ENCODE results near the gene TTC19.
"Not testable (repeated sequence)": the region's sequence is repeated elsewhere in the genome, so short reads cannot be mapped to it uniquely, and the experiment has no call there.

Gene TTC19

DNA sequence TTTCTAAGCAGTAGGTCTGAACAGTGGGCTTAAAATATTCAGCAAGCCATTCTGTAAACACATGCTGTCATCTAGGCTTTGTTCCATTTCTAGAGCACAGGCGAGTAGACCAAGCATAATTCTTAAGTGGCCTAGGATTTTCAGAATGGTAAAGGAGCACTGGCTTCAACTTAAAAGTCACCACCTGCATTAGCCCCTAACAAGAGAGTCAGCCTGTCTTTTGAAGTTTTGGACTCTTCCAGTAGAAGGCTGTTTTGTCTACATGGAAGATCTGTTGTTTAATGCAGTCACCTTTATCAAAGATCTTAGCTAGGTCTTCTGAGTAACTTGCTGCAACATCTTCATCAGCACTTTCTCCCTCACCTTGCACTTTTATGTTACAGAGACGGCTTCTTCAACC lies 36.6 kb downstream of the TTC19 start:
- no peak for DNase-seq

DNA sequence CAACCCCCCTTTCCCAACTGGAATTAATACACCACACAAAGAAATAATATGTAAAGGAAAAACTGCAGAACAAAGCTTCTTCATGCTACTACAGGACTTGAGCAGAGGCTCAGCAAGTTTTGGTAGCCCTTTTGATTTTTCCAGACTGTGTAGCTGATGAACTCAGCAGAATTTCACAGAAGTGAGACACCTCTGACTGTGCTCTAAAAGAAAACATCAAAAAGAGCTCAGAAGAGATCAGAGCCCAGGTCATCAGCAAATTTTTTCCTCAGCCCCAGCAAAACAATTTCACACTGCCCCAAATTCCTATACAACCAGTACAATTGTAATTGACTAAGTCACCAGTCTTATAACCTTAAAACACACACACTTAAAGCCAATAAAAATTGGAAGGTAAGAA lies 38.0 kb downstream of the TTC19 start:
- DNase-seq, result no peak

GRCh38 chr17:16040710-16041251 lies 41.2 kb downstream of the TTC19 start:
- no peak for DNase-seq

- DNase-seq, result no peak
Observed at GRCh38 chr17:16044487-16044886, 44.9 kb downstream of the TTC19 start.

DNA sequence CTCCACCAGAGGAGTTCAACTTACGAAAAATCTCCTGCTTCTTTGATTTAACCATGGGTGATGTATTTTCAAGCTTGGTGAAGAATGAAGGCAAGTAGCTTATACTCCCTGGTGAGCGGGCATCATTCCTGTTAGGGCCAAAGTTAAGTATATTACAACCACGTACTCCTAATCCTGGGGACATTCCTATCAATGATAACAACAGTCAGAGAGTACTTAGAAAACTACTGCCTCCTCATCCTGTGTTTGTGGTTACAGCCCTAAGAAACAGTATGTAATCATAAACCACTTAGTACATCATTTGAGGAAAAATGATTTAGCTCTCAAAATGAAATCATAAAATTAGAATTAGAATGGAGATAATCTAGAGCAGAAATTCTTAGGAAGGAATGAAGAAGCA lies 47.3 kb downstream of the TTC19 start:
- no peak for DNase-seq

DNA sequence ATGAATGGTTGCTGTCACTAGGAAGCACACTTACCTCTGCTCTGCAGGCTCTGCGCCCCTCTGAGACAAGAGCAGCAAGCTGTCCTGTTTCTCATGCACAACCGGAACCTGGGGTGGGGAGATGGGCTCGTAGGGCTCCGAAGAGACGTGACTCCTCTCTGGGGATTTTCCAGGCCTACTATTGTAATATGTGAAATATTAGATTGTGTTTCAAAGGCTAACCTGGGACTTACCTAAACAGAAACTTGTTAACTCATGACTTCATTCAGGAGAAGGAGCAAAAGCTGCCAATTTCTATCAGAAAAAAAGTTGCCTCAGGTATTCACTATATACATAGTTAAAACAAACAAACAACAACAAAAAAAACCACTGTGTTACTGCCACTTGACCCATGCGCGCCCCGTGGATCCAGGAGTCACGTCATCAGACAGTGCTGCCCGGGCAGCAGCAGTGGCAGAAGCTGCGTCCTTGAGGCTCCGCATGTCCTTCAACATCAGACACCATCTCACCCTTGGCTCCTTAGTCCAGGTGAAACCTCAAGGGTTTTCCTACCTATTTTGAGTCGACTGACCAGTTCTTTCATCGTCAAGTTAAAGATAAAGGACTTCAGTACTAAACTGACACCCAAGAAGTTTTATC lies 49.3 kb downstream of the TTC19 start:
- no peak for DNase-seq

GRCh38 chr17:16050844-16051243 lies 51.2 kb downstream of the TTC19 start:
- DNase-seq, result no peak

GRCh38 chr17:16052486-16052885 lies 52.9 kb downstream of the TTC19 start:
- no peak for DNase-seq

DNA sequence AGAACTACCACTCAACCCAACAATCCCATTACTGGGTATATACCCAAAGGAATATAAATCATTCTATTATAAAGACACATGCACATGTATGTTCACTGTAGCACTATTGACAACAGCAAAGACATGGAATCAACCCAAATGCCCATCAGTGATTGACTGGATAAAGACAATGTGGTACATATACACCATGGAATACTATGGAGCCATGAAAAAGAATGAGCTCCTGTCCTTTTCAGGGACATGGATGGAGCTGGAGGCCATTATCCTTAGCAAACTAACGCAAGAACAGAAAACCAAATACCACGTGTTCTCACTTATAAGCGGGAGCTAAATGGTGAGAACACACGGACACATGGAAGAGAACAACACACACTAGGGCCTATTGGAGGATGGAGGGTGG lies 55.5 kb downstream of the TTC19 start:
- DNase-seq, result not testable (repeated sequence)

DNA sequence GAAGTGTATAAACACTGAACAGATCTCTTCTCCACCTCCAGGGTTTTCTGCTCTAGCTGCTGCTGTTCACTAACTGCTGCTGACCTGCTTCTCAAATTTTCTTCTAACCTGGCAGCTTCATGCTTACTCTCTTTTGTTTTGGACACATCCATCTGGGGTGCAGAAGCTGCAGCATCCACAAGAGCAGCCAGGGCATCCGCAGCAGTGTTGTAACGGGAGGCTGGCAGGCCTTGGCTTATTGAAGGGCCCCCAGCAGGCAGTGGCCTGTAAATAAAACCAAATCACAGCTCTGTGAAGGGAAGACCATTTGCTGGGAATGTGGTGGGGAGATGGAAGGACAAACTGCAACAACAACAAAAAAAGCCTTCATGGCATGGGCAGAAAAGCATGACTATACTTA lies 62.0 kb downstream of the TTC19 start:
- DNase-seq, result no peak

GRCh38 chr17:16066125-16066524 lies 66.5 kb downstream of the TTC19 start:
- no peak for DNase-seq

- no peak for DNase-seq
Observed at GRCh38 chr17:16068323-16068722, 68.7 kb downstream of the TTC19 start.

GRCh38 chr17:16072031-16072430 lies 72.4 kb downstream of the TTC19 start:
- no peak for DNase-seq

- no peak for DNase-seq
Observed at GRCh38 chr17:16073845-16074244, 74.2 kb downstream of the TTC19 start.

DNA sequence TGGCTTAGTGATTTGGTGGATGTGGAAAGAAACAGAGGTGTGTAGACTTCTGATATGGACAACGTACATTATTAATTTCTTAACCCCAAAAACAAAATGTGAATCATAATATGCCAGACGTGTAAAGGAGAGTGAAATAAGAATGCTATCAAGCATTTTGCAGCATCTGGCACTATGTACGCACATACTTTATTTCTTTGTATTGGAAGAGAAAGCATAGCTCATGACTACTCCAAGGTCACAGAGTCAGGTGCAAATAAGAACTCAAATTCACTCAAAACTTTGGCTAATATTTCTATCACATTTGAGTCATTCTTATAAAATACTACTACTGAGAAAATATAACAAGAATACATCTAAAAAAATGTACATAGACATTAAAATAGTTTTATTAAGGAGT lies 74.8 kb downstream of the TTC19 start:
- DNase-seq, result no peak

GRCh38 chr17:16075949-16076348 lies 76.3 kb downstream of the TTC19 start:
- no peak for DNase-seq

Measured in CD4-positive, alpha-beta T cell treated with Interleukin-4 for 4 hours (primary cell).